GM04503 (cell line): Measurements from ENCODE around the gene FAM20B.

Source experiments
- DNase-seq: peaks from one replicate; pipeline ENCODE4 v3.0.0-alpha.2; 2012; ENCODE audit warnings: low read depth

Gene FAM20B

GRCh38 chr1:179092896-179093461, 67.3 kb downstream of the FAM20B start:
- no peak for DNase-seq

DNA sequence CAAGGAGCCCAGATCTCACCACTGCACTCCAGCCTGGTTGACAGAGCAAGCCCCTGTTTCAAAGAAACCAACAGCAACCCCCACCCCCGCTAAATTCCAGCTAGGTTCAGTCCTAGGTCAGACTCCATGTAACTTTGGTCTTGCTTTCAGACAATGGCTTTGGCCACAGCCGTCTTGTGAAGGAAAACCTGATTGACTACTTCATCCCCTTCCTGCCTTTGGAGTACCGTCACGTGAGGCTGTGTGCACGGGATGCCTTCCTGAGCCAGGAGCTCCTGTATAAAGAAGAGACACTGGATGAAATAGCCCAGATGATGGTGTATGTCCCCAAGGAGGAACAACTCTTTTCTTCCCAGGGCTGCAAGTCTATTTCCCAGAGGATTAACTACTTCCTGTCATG, 69.1 kb downstream of the FAM20B start:
- DNase-seq = no peak

GRCh38 chr1:179095377-179095776, 69.7 kb downstream of the FAM20B start:
- no peak for DNase-seq

- DNase-seq = no peak
Observed at GRCh38 chr1:179095924-179096323, 70.2 kb downstream of the FAM20B start.

DNA sequence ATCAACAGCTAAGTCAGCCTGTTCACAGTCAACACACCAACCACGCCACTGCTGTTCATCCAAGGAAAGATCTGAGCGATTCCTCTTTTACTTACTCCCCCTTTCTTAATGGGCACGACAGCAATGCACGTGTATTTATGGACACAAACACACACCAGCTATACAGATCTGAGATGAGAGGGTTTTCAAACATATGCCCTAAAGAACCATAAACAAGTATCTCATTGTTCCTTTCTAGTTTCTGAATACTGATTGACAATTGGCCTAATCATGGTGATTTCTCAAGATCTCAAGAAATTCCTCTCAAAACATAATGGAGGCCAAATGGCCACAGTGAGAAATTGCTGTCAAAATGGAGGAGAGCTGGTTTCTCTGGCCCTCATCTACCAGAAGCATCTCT, 74.2 kb downstream of the FAM20B start:
- DNase-seq = no peak

DNA sequence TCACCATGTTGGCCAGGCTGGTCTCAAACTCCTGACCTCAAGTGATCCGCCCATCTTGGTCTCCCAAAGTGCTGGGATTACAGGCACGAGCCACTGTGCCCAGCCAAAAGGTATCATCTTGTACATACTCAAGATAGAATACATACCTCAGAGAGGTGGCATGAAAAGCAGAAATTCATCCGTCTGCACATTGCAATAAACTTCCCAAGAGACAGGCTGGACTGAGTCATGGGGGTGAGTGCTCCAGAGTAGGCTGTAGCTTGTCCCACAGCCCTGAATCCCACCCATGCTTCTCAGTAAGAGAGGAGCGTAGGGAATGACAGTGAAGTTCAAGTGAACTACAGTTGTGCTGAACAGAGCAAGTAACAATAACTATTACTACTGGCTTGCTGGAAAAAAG, 75.9 kb downstream of the FAM20B start:
- DNase-seq = no peak

- no peak for DNase-seq
Observed at GRCh38 chr1:179103999-179104398, 78.3 kb downstream of the FAM20B start.

DNA sequence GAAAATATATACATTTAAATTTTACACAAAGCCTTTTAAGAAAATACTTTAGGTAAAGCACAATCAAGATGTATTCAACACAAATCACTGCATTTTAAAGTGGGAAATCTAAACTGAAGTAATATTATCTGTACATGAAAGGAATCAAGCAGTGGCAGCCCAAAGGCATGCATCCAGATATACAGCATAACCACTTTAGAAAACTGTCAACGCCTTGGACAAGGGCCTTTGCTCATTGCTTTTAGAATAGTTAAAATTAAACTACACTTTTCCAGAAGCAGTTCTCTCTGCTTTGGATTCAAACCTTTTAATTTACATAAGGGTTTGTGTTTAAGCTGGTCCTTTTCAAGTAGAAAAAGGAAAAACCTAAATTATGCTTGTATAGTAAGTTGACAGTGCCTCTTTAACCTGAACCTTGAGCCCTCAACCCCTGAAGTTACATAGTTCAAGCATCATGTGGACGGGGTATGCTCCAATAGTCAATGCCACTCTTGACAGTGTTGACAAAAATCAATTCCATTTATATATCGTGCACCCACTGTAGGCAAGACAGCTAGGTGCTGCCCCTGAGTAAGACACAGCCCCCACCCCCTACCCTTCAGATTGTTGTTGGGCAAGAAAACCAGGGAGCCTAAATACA, 79.0 kb downstream of the FAM20B start:
- no peak for DNase-seq

DNA sequence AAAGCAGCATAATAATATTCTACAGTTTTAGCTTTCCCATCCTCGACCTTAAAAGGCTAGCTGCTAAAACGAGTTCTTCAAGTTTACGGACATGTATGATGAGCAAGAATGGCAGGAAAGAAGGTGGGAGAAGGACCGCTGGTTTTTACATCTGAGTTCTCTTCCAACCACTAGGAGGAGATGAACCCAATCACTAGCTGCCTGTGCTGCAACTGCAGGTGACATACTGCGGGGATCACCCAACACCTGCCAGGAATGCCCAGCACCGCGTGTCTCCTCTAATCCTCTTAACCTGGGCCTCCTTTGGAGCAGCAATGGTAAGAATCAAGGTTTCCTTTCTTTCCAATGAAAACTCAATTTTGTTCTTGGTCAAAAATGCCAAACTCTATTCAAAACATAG, 79.7 kb downstream of the FAM20B start:
- DNase-seq = no peak

- no peak for DNase-seq
Observed at GRCh38 chr1:179107706-179108629, 82.3 kb downstream of the FAM20B start.

DNA sequence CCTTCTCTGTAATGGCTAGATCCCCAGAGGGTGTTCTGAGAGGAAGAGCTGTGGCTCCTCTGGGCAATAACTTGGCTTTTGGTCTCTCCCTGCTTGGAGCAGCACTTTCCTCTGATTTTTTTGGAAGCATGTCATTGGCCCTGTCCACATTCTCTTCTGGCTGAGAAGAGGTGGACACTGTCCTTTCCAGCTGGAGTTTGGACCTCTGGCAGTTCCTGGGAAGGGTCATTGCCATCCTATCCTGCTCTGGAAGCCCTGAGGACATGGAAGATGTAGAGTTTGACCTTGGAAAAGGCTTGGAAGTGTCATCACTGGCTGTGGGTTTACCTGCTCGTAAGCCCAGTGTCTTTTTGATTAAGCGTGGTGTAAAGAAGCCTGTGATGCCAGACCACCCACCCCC, 83.0 kb downstream of the FAM20B start:
- no peak for DNase-seq

DNA sequence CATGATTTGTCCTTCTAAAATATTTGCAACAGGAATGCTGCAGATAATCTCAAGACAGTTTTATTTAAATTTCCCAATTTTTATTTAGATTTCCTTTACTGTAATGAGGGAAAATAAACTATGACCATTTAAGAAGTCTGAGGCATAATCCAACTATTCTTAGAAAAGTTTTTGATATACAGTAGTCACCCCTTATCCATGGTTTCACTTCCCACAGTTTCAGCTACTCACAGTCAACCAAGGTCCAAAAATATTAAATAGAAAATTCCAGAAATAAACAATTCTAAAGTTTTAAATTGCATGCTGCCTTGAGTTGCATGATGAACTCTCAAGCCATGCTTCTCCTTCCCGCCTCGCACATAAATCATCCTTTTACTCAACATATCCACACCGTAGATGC, 89.5 kb downstream of the FAM20B start:
- DNase-seq = no peak

DNA sequence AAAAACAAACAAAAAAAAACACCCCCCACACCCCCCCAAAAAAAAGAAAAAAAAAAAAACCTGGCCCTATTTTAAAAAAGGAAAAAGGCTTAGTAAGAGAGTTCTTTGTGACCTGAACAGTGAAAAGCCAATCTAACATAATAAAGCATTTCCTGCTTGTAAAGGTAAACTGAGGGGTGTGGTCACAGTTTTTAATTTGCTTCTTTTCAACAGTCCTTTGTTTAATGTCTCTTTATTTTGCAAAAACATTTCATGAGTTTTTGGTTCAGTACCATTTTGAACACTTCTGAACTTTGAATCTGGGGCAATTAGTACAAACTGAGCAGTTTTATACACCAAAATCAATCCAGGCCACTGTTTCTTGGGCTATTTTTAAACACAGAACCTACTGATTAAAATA, 93.8 kb downstream of the FAM20B start:
- DNase-seq = no peak

- DNase-seq = no peak
Observed at GRCh38 chr1:179120736-179121135, 95.0 kb downstream of the FAM20B start.

GRCh38 chr1:179121159-179121938, 95.7 kb downstream of the FAM20B start:
- DNase-seq = no peak

- DNase-seq = no peak
Observed at GRCh38 chr1:179124873-179125272, 99.2 kb downstream of the FAM20B start.
